HCT116 (cell line): ENCODE results near the gene MAML3. TPM values are rescaled to one million over a fixed set of nuclear protein-coding genes. Genes with fewer than 3 reads are reported as not detected.

Experiments
- ATAC-seq: fragments of 200-7000 bp; cut with Tn5 transposase; 2 replicates; pipeline ENCODE4 v1.9.1; 2020; ENCODE audit warnings: mild to moderate bottlenecking, moderate library complexity
- BruUV-seq: library from RNA; stranded (reverse); fragments of 400-500 nt; replicated peaks from 2 replicates; lab custom pipeline; 2021; lab: Mats Ljungman, UMichigan
- CTCF ChIA-PET: fragments of 300-600 bp; sonication (Branson Sonifier 250); formaldehyde crosslinking; loops from one replicate; lab custom pipeline; 2021; ENCODE audit warnings: antibody characterized with exemption; lab: Charles Lee
- POLR2A ChIA-PET: fragments of 300-600, 350-600 bp; sonication (Branson Sonifier 250); formaldehyde crosslinking; loops from one replicate; lab custom pipeline; 2021; ENCODE audit warnings: antibody characterized with exemption; lab: Charles Lee
- RAD21 ChIA-PET, 2 experiments: fragments of 300-600 bp; sonication (Branson Sonifier 250); formaldehyde crosslinking; loops; one replicate each; lab custom pipeline; 2023; ENCODE audit warnings: low total read pairs in 2 of 2; ENCODE audit not compliant: uncharacterized antibody in 2 of 2, unreplicated experiment in 2 of 2, low non-redundant PET in 1 of 2; lab: Charles Lee
- DNase-seq: peaks from one replicate; pipeline ENCODE4 v3.0.0-alpha.2; 2010; ENCODE audit warnings: low read depth, low spot score
- H2AFZ ChIP-seq: fragments of 200-600 bp; shearing (Covaris generic), sonication (generic); 2 replicates; pipeline ENCODE4 v1.6.1; 2017; ENCODE audit warnings: low read depth, mixed run types, mixed read lengths, antibody characterized with exemption, low read length; ENCODE audit not compliant: poor library complexity, severe bottlenecking
- H3K27ac ChIP-seq: 2 replicates; pipeline ENCODE4 v1.5.1; 2012; ENCODE audit warnings: low read depth, low read length
- H3K27me3 ChIP-seq: fragments of 200-600 bp; sonication (generic); 2 replicates; pipeline ENCODE4 v1.6.1; 2016; ENCODE audit warnings: mixed run types, low read length, mixed read lengths; ENCODE audit not compliant: insufficient read depth
- H3K36me3 ChIP-seq, 2 experiments: fragments of 200-500 bp in 1 of 2; fragments of 200-600 bp in 1 of 2; sonication (Bioruptor generic) in 1 of 2; sonication (generic) in 1 of 2; 2 replicates each; pipeline versions ENCODE4 v1.5.1 to v1.6.1; 2014 to 2016; ENCODE audit warnings: low read length in 2 of 2, inconsistent platforms in 1 of 2, mixed read lengths in 1 of 2, mixed run types in 1 of 2; ENCODE audit not compliant: insufficient read depth in 2 of 2, control insufficient read depth in 1 of 2
- H3K4me1 ChIP-seq, 2 experiments: fragments of 200-600 bp in 1 of 2; sonication (generic) in 1 of 2; 2 replicates each; pipeline versions ENCODE4 v1.5.1 to v1.6.1; 2012 to 2017; ENCODE audit warnings: low read length in 2 of 2, inconsistent platforms in 1 of 2, mild to moderate bottlenecking in 1 of 2, mixed read lengths in 1 of 2, mixed run types in 1 of 2, moderate library complexity in 1 of 2; ENCODE audit not compliant: insufficient read depth in 2 of 2, control insufficient read depth in 1 of 2
- H3K4me2 ChIP-seq: fragments of 200-600 bp; sonication (generic); 2 replicates; pipeline ENCODE4 v1.6.1; 2017; ENCODE audit warnings: mixed run types, low read length, mixed read lengths
- H3K4me3 ChIP-seq, 2 experiments: fragments of 200-600 bp in 1 of 2; sonication (generic) in 1 of 2; replicated peaks in 1 of 2; 2 replicates each; pipeline ENCODE4 v1.5.1; 2011 to 2016; ENCODE audit warnings: low read length in 2 of 2, control low read depth in 1 of 2, low read depth in 1 of 2, mild to moderate bottlenecking in 1 of 2, mixed read lengths in 1 of 2, mixed run types in 1 of 2
- H3K79me2 ChIP-seq: fragments of 200-600 bp; sonication (generic); 2 replicates; pipeline ENCODE4 v1.6.1; 2017; ENCODE audit warnings: mild to moderate bottlenecking, mixed run types, low read length, moderate library complexity, mixed read lengths; ENCODE audit not compliant: insufficient read depth
- H3K9ac ChIP-seq: fragments of 200-600 bp; sonication (generic); 2 replicates; pipeline ENCODE4 v1.6.1; 2016; ENCODE audit warnings: low read length, mixed read lengths
- H3K9me2 ChIP-seq: fragments of 200-600 bp; sonication (generic), shearing (Covaris generic); 2 replicates; pipeline ENCODE4 v1.6.1; 2017; ENCODE audit warnings: mixed run types, mild to moderate bottlenecking, moderate library complexity; ENCODE audit not compliant: insufficient read depth
- H3K9me3 ChIP-seq, 2 experiments: fragments of 200-500 bp in 1 of 2; fragments of 200-600 bp in 1 of 2; sonication (Bioruptor generic) in 1 of 2; sonication (generic) in 1 of 2; 2 replicates each; pipeline ENCODE4 v1.6.1; 2014 to 2017; ENCODE audit warnings: low read length in 2 of 2, mixed read lengths in 2 of 2, inconsistent platforms in 1 of 2, low read depth in 1 of 2, mild to moderate bottlenecking in 1 of 2, mixed run types in 1 of 2, moderate library complexity in 1 of 2; ENCODE audit not compliant: control insufficient read depth in 1 of 2, insufficient read depth in 1 of 2
- H4K20me1 ChIP-seq: fragments of 200-600 bp; sonication (generic), shearing (Covaris generic); 2 replicates; pipeline ENCODE4 v1.6.1; 2017; ENCODE audit warnings: mixed run types, mild to moderate bottlenecking, moderate library complexity; ENCODE audit not compliant: insufficient read depth
- EGR1 ChIP-seq: IDR thresholded peaks from 2 replicates; pipeline ENCODE4 v1.6.1; 2012; ENCODE audit warnings: low read depth
- ELF1 ChIP-seq: IDR thresholded peaks from 2 replicates; pipeline ENCODE4 v1.6.1; 2012; ENCODE audit warnings: low read depth, borderline replicate concordance
- FOSL1 ChIP-seq: IDR thresholded peaks from 2 replicates; pipeline ENCODE4 v1.6.1; 2012; ENCODE audit warnings: low read depth
- JUND ChIP-seq: IDR thresholded peaks from 2 replicates; pipeline ENCODE4 v1.6.1; 2012
- POLR2A ChIP-seq: IDR thresholded peaks from 2 replicates; pipeline ENCODE4 v1.7.0; 2011; ENCODE audit warnings: borderline replicate concordance; ENCODE audit not compliant: insufficient read depth, insufficient read length; ENCODE audit errors: extremely low read depth
- SIN3A ChIP-seq: IDR thresholded peaks from 2 replicates; pipeline ENCODE4 v1.6.1; 2012; ENCODE audit warnings: low read depth
- SRF ChIP-seq: IDR thresholded peaks from 2 replicates; pipeline ENCODE4 v1.6.1; 2012; ENCODE audit warnings: low read depth
- intact Hi-C: fragments of 100-400 bp; cut with micrococcal nuclease; formaldehyde crosslinking; loops from 2 replicates; pipeline ENCODE4 v1.10.0; 2022
- total RNA-seq: library from RNA; stranded (reverse); gene quantifications from one replicate; pipeline ENCODE4 v1.2.1, GENCODE V29; 2021; ENCODE audit not compliant: unreplicated experiment

Gene MAML3
- total RNA-seq, 1 experiment from 2014 or later = 3.1 TPM

- TF ChIP-seq SRF (no peak), ELF1 (no peak), JUND (no peak)
These were observed 339.5 kb downstream of the MAML3 start (continued) for GRCh38 chr4:139814323-139815015.

GRCh38 chr4:139813881-139814280 is 340.1 kb downstream of the MAML3 start:
- H3K9ac ChIP-seq = no peak overlapping the region
- intact Hi-C loops = no loop called here
- no peaks in the 10 kb centered on the region for H3K9me2 ChIP-seq
- no peak overlapping the region for H3K4me2 ChIP-seq
- no peak overlapping the region for H3K27ac ChIP-seq
- H3K27me3 ChIP-seq = no peaks in the 10 kb centered on the region
- no peaks in the 10 kb centered on the region for H4K20me1 ChIP-seq
- CTCF ChIA-PET = no interaction called here
- H3K4me1 ChIP-seq = peaks cover 0 to 6% of the 10 kb centered on the region in 2 experiments; a peak in 1 of 4 replicates
- no peaks in the 10 kb centered on the region for H3K36me3 ChIP-seq
- RAD21 ChIA-PET = no interaction called here
- no peak for ATAC-seq
- POLR2A ChIA-PET = no interaction called here
- DNase-seq = no peak
- H3K4me3 ChIP-seq = no peak overlapping the region
- peaks cover 0 to 4% of the 10 kb centered on the region in 2 experiments; a peak in 1 of 4 replicates for H3K9me3 ChIP-seq
- H2AFZ ChIP-seq = no peak overlapping the region
- no peak for TF ChIP-seq SIN3A
- no peak for TF ChIP-seq POLR2A
- no peak for TF ChIP-seq FOSL1
- H3K79me2 ChIP-seq = no peaks in the 10 kb centered on the region
- no TSS peak for BruUV-seq

DNA sequence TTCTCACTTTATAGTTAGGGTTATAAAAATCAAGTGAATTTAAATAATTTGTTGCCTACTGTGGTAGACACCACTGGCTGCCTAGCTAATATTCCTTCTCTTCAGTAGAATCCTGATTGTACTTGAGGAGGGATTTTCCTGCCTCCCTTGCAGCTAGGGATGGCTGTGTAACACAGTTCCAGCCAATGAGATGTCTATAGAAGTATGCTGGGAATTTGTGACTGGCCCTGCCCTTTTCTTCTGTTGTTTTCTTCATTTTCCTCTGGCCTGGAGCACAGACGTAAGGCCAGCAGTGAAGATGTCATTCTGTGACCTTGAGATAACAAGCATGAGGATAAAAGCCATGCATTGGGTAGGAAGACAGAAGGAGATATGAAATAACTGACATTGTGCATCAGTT is 343.3 kb downstream of the MAML3 start:
- H3K9me3 ChIP-seq = peaks cover 0 to 4% of the 10 kb centered on the region in 2 experiments; a peak in 1 of 4 replicates
- no peak for DNase-seq
- intact Hi-C loops = no loop called here
- H3K4me3 ChIP-seq = no peak overlapping the region
- ChIA-PET RAD21 (no interaction called here), CTCF (no interaction called here), POLR2A (no interaction called here)
- H3K36me3 ChIP-seq = no peaks in the 10 kb centered on the region
- H3K79me2 ChIP-seq = no peaks in the 10 kb centered on the region
- H4K20me1 ChIP-seq = no peaks in the 10 kb centered on the region
- H3K9me2 ChIP-seq = no peaks in the 10 kb centered on the region
- no peaks in the 10 kb centered on the region for H3K27me3 ChIP-seq
- H3K27ac ChIP-seq = no peak overlapping the region
- no TSS peak for BruUV-seq
- H3K9ac ChIP-seq = no peak overlapping the region
- no peak overlapping the region for H3K4me2 ChIP-seq
- H3K4me1 ChIP-seq = peaks cover 0 to 2% of the 10 kb centered on the region in 2 experiments; a peak in 1 of 4 replicates
- no peak for TF ChIP-seq EGR1
- H2AFZ ChIP-seq = no peak overlapping the region
- no peak for ATAC-seq
